ENCODE data around the gene REPS1. TPM values are rescaled to one million over a fixed set of nuclear protein-coding genes. Genes with fewer than 3 reads are reported as not detected.

Gene REPS1
- total RNA-seq, 4 donors from 2014 or later = 44.5 to 187 (median 70.4) TPM

GRCh38 chr6:138882369-138883017 is 105.6 kb downstream of the REPS1 start:
- H3K4me1 ChIP-seq = no peaks in the 10 kb centered on the region
- no peak overlapping the region for H3K27ac ChIP-seq
- 96% methylated on average over 7 of the region's 7 CpGs for WGBS
- TF ChIP-seq POLR2A (IDR thresholded peaks at IDR 0.05) (no peak), POLR2AphosphoS5 (IDR thresholded peaks at IDR 0.05) (no peak), EP300 (IDR thresholded peaks at IDR 0.05) (no peak)
- TF ChIP-seq, protein P1, sequence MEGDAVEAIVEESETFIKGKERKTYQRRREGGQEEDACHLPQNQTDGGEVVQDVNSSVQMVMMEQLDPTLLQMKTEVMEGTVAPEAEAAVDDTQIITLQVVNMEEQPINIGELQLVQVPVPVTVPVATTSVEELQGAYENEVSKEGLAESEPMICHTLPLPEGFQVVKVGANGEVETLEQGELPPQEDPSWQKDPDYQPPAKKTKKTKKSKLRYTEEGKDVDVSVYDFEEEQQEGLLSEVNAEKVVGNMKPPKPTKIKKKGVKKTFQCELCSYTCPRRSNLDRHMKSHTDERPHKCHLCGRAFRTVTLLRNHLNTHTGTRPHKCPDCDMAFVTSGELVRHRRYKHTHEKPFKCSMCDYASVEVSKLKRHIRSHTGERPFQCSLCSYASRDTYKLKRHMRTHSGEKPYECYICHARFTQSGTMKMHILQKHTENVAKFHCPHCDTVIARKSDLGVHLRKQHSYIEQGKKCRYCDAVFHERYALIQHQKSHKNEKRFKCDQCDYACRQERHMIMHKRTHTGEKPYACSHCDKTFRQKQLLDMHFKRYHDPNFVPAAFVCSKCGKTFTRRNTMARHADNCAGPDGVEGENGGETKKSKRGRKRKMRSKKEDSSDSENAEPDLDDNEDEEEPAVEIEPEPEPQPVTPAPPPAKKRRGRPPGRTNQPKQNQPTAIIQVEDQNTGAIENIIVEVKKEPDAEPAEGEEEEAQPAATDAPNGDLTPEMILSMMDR (IDR thresholded peaks at IDR 0.05) = no peak
- H3K27me3 ChIP-seq = no peaks in the 10 kb centered on the region
- H3K4me3 ChIP-seq = no peak overlapping the region
- H3K36me3 ChIP-seq = no peaks in the 10 kb centered on the region
- DNase-seq (ENCODE audit: low spot score in 2 of 2) = no peak
- H3K9me3 ChIP-seq = no peaks in the 10 kb centered on the region

- Histone ChIP-seq H3K36me3 (no peaks in the 10 kb centered on the region), H3K27ac (no peak overlapping the region), H3K4me1 (no peaks in the 10 kb centered on the region), H3K4me3 (no peak overlapping the region), H3K27me3 (no peaks in the 10 kb centered on the region), H3K9me3 (no peaks in the 10 kb centered on the region)
- 77% methylated on average over 8 of the region's 8 CpGs for WGBS
- TF ChIP-seq, protein P1 (IDR thresholded peaks at IDR 0.05) = no peak
- TF ChIP-seq EP300 (IDR thresholded peaks at IDR 0.05) = no peak
- no peak for TF ChIP-seq POLR2A (IDR thresholded peaks at IDR 0.05)
- no peak for TF ChIP-seq POLR2AphosphoS5 (IDR thresholded peaks at IDR 0.05)
- DNase-seq (ENCODE audit: low spot score in 2 of 2) = no peak
Measured at GRCh38 chr6:138873191-138873590, 114.9 kb downstream of the REPS1 start.

DNA sequence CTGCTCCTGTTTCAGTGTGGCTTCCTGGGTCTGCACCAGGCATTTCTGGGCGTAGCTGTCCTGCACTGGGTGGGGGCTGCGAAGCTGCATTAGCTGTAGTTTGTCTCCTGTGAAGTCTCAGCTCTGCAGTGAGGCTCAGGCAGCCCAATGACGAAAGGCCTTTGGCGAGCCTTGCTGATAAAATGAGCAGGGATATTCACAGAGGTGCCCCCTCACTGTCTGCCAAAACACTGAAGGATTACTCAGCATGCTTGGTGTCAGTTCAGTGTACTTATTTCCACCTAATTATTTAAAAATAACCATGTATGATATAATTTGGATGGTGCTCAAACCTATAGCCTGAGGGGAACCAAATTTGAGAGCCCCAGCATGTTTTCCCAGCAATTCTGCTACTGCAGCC is 118.7 kb downstream of the REPS1 start:
- Histone ChIP-seq H3K36me3 (no peaks in the 10 kb centered on the region), H3K27me3 (no peaks in the 10 kb centered on the region), H3K4me1 (no peaks in the 10 kb centered on the region), H3K4me3 (no peak overlapping the region), H3K9me3 (no peaks in the 10 kb centered on the region), H3K27ac (no peak overlapping the region)
- DNase-seq (ENCODE audit: low spot score in 2 of 2) = no peak
- TF ChIP-seq EP300 (IDR thresholded peaks at IDR 0.05) = no peak
- TF ChIP-seq POLR2A (IDR thresholded peaks at IDR 0.05) = no peak
- TF ChIP-seq POLR2AphosphoS5 (IDR thresholded peaks at IDR 0.05) = no peak
- TF ChIP-seq, protein P1 (IDR thresholded peaks at IDR 0.05) = no peak
- WGBS = 68% methylated on average over 4 of the region's 4 CpGs

- H3K4me1 ChIP-seq = peaks cover 3% of the 10 kb centered on the region
- TF ChIP-seq POLR2A (IDR thresholded peaks at IDR 0.05) = no peak
- TF ChIP-seq, protein P1 (IDR thresholded peaks at IDR 0.05) = no peak
- TF ChIP-seq POLR2AphosphoS5 (IDR thresholded peaks at IDR 0.05) = no peak
- TF ChIP-seq EP300 (IDR thresholded peaks at IDR 0.05) = no peak
- no peak overlapping the region for H3K4me3 ChIP-seq
- H3K9me3 ChIP-seq = no peaks in the 10 kb centered on the region
- no peak for DNase-seq (ENCODE audit: low spot score in 2 of 2)
- H3K27me3 ChIP-seq = no peaks in the 10 kb centered on the region
- no peak overlapping the region for H3K27ac ChIP-seq
- no peaks in the 10 kb centered on the region for H3K36me3 ChIP-seq
Measured at GRCh38 chr6:138868181-138868580, 119.9 kb downstream of the REPS1 start.

GRCh38 chr6:138865480-138866109 is 122.5 kb downstream of the REPS1 start:
- Histone ChIP-seq H3K9me3 (no peaks in the 10 kb centered on the region), H3K36me3 (no peaks in the 10 kb centered on the region), H3K4me1 (peaks cover 3% of the 10 kb centered on the region), H3K27ac (no peak overlapping the region), H3K4me3 (no peak overlapping the region), H3K27me3 (no peaks in the 10 kb centered on the region)
- DNase-seq (ENCODE audit: low spot score in 2 of 2) = no peak
- TF ChIP-seq, protein P1 (IDR thresholded peaks at IDR 0.05) = no peak
- TF ChIP-seq EP300 (IDR thresholded peaks at IDR 0.05) (no peak), POLR2A (IDR thresholded peaks at IDR 0.05) (no peak)
- 91% methylated on average over 6 of the region's 6 CpGs for WGBS
